DND-41 (cell line): ENCODE data around the gene MBTPS1.

ENCODE experiments used
- ATAC-seq: fragments of 200-7000 bp; cut with Tn5 transposase; 3 replicates; pipeline ENCODE4 v1.9.1; 2021; ENCODE audit warnings: low read depth; ENCODE audit not compliant: insufficient read depth
- DNase-seq: peaks from one replicate; pipeline ENCODE4 v3.0.0-alpha.2; 2020
- H2AFZ ChIP-seq: 2 replicates; pipeline ENCODE4 v1.6.0; 2012; ENCODE audit warnings: low read depth, low read length
- H3K27ac ChIP-seq: 2 replicates; pipeline ENCODE4 v1.5.1; 2012; ENCODE audit warnings: low read length, inconsistent platforms
- H3K27me3 ChIP-seq: fragments of 200-600 bp; sonication (generic); 2 replicates; pipeline ENCODE4 v1.6.0; 2012; ENCODE audit warnings: low read length, mild to moderate bottlenecking, inconsistent platforms; ENCODE audit not compliant: insufficient read depth, poor library complexity
- H3K36me3 ChIP-seq: 2 replicates; pipeline ENCODE4 v1.5.1; 2012; ENCODE audit warnings: low read length, inconsistent platforms; ENCODE audit not compliant: insufficient read depth
- H3K4me1 ChIP-seq: 2 replicates; pipeline ENCODE4 v1.5.1; 2012; ENCODE audit warnings: mild to moderate bottlenecking, low read length; ENCODE audit not compliant: insufficient read depth
- H3K4me2 ChIP-seq: 2 replicates; pipeline ENCODE4 v1.6.0; 2012; ENCODE audit warnings: mild to moderate bottlenecking, moderate library complexity, low read length, inconsistent platforms; ENCODE audit not compliant: insufficient read depth
- H3K4me3 ChIP-seq, 2 experiments: fragments of 200-600 bp in 1 of 2; shearing (Covaris generic) in 1 of 2; 2 replicates each; pipeline ENCODE4 v1.5.1; 2012 to 2016; ENCODE audit warnings: inconsistent platforms in 2 of 2, low read length in 2 of 2, mild to moderate bottlenecking in 2 of 2, low read depth in 1 of 2, moderate library complexity in 1 of 2
- H3K79me2 ChIP-seq: 2 replicates; pipeline ENCODE4 v1.6.0; 2012; ENCODE audit warnings: low read length, inconsistent platforms; ENCODE audit not compliant: insufficient read depth
- H3K9ac ChIP-seq: 2 replicates; pipeline ENCODE4 v1.6.0; 2012; ENCODE audit warnings: low read depth, mild to moderate bottlenecking, inconsistent platforms, low read length, moderate library complexity
- H3K9me3 ChIP-seq: 2 replicates; pipeline ENCODE4 v1.5.1; 2012; ENCODE audit warnings: low read length, moderate library complexity, mild to moderate bottlenecking, inconsistent platforms; ENCODE audit not compliant: insufficient read depth, severe bottlenecking
- H4K20me1 ChIP-seq: 2 replicates; pipeline ENCODE4 v1.6.0; 2012; ENCODE audit warnings: low read length; ENCODE audit not compliant: insufficient read depth
- EZH2 ChIP-seq: IDR thresholded peaks from 3 replicates; pipeline ENCODE4 v1.6.1; 2012; ENCODE audit warnings: borderline replicate concordance, low read depth, mild to moderate bottlenecking, moderate library complexity, low read length, inconsistent platforms; ENCODE audit not compliant: severe bottlenecking
- TF ChIP-seq, protein P1 (sequence below): IDR thresholded peaks from 2 replicates; pipeline ENCODE4 v1.5.1; 2012; ENCODE audit warnings: borderline replicate concordance, low read length, moderate library complexity, mild to moderate bottlenecking; ENCODE audit not compliant: poor library complexity, severe bottlenecking; ENCODE audit errors: extremely low read depth

MBTPS1 gene

GRCh38 chr16:84007965-84008364, 108.8 kb downstream of the MBTPS1 start:
- Histone ChIP-seq H3K27ac (no peak overlapping the region), H3K4me2 (no peak overlapping the region), H3K4me1 (no peaks in the 10 kb centered on the region), H3K27me3 (peaks cover 9% of the 10 kb centered on the region), H3K36me3 (no peaks in the 10 kb centered on the region), H2AFZ (no peak overlapping the region), H3K9ac (no peak overlapping the region), H3K9me3 (no peaks in the 10 kb centered on the region), H4K20me1 (no peaks in the 10 kb centered on the region), H3K4me3 (no peak overlapping the region), H3K79me2 (no peaks in the 10 kb centered on the region)
- ATAC-seq (no peak), DNase-seq (no peak)
- no peak for TF ChIP-seq EZH2
- TF ChIP-seq, protein P1, sequence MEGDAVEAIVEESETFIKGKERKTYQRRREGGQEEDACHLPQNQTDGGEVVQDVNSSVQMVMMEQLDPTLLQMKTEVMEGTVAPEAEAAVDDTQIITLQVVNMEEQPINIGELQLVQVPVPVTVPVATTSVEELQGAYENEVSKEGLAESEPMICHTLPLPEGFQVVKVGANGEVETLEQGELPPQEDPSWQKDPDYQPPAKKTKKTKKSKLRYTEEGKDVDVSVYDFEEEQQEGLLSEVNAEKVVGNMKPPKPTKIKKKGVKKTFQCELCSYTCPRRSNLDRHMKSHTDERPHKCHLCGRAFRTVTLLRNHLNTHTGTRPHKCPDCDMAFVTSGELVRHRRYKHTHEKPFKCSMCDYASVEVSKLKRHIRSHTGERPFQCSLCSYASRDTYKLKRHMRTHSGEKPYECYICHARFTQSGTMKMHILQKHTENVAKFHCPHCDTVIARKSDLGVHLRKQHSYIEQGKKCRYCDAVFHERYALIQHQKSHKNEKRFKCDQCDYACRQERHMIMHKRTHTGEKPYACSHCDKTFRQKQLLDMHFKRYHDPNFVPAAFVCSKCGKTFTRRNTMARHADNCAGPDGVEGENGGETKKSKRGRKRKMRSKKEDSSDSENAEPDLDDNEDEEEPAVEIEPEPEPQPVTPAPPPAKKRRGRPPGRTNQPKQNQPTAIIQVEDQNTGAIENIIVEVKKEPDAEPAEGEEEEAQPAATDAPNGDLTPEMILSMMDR: no peak

- Histone ChIP-seq H3K4me3 (no peak overlapping the region), H2AFZ (no peak overlapping the region), H3K27ac (no peak overlapping the region), H3K79me2 (no peaks in the 10 kb centered on the region), H3K27me3 (peaks cover 9% of the 10 kb centered on the region), H3K36me3 (no peaks in the 10 kb centered on the region), H3K4me1 (no peaks in the 10 kb centered on the region), H3K4me2 (no peak overlapping the region), H3K9ac (no peak overlapping the region), H4K20me1 (no peaks in the 10 kb centered on the region), H3K9me3 (no peaks in the 10 kb centered on the region)
- no peak for TF ChIP-seq EZH2
- TF ChIP-seq, protein P1: no peak
- no peak for ATAC-seq
- DNase-seq: no peak
Measured at GRCh38 chr16:84007520-84007919, 109.2 kb downstream of the MBTPS1 start.

- DNase-seq: no peak
- no peak overlapping the region for H2AFZ ChIP-seq
- peaks cover 14% of the 10 kb centered on the region for H3K27me3 ChIP-seq
- no peaks in the 10 kb centered on the region for H4K20me1 ChIP-seq
- H3K4me3 ChIP-seq: no peak overlapping the region
- H3K27ac ChIP-seq: no peak overlapping the region
- H3K79me2 ChIP-seq: no peaks in the 10 kb centered on the region
- ATAC-seq: no peak
- H3K9ac ChIP-seq: no peak overlapping the region
- no peaks in the 10 kb centered on the region for H3K36me3 ChIP-seq
- no peak for TF ChIP-seq EZH2
- TF ChIP-seq, protein P1: no peak
- H3K4me2 ChIP-seq: no peak overlapping the region
- no peaks in the 10 kb centered on the region for H3K4me1 ChIP-seq
- H3K9me3 ChIP-seq: no peaks in the 10 kb centered on the region
Measured at GRCh38 chr16:84005391-84005790, 111.4 kb downstream of the MBTPS1 start.

DNA sequence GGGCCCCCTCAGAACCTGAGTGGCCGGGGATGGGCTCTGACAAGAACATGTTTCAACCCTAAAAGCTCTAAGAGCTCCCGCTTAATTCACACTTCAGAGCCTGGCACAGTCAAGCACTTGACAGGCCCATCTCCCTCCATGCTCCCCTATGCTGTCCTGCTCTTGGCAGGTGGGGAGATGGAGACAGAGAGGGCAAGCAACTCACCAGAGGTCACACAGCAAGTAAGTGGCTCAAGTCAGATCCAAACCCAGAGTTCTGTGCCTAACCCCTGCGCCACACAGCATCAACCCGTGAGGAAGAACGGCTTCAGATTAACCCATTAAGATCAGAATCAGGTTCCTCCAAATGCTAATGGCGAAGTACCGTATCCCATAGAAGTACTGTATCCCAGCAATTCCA, 112.3 kb downstream of the MBTPS1 start:
- Histone ChIP-seq H3K4me2 (no peak overlapping the region), H3K9me3 (no peaks in the 10 kb centered on the region), H4K20me1 (no peaks in the 10 kb centered on the region), H2AFZ (no peak overlapping the region), H3K36me3 (no peaks in the 10 kb centered on the region), H3K79me2 (no peaks in the 10 kb centered on the region), H3K9ac (no peak overlapping the region), H3K4me1 (no peaks in the 10 kb centered on the region), H3K27me3 (peaks cover 14% of the 10 kb centered on the region), H3K4me3 (no peak overlapping the region), H3K27ac (no peak overlapping the region)
- ATAC-seq (no peak), DNase-seq (no peak)
- TF ChIP-seq, protein P1: no peak
- no peak for TF ChIP-seq EZH2
